Epidermal melanocyte (primary cell): Measurements from ENCODE around the gene PTPRE.

Experiments used
- DNase-seq: peaks from one replicate; pipeline ENCODE4 v3.0.0; 2011; ENCODE audit warnings: low spot score; ENCODE audit not compliant: insufficient read length

PTPRE gene

DNA sequence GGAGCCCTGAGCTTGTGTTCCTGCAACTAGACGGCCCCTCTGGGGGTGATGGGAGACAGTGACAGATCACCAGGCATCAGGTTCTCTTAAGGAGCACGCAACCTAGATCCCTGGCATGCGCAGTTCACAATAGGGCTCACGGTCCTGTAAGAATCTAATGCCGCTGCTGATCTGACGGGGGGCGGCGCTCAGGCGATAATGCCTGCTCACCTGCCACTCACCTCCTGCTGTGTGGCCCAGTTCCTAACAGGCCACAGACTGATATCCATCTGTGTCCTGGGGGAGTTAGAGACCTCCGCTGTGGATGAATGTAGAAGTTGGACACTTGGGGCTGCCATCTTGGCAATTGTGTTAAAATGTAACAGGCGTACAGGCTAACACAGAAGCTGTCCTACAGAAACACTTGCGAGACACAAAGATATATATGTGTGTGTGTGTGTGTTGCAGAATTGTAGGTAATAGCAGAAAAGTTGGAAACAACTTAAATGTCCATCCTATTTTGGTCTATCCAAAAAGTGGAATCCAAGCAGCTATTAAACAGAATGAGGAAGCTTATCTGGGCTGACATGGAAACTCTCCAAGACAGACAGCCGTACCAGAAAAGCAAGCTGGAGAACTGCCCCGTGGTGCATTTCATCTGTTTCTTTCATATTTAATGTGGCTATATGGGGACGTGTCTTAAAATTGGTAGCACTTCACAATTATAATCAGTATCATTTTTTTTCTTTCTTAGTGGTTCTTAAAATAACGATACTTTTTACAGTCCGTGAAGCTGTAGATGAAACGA is 136.5 kb downstream of the PTPRE start:
- DNase-seq = no peak

DNA sequence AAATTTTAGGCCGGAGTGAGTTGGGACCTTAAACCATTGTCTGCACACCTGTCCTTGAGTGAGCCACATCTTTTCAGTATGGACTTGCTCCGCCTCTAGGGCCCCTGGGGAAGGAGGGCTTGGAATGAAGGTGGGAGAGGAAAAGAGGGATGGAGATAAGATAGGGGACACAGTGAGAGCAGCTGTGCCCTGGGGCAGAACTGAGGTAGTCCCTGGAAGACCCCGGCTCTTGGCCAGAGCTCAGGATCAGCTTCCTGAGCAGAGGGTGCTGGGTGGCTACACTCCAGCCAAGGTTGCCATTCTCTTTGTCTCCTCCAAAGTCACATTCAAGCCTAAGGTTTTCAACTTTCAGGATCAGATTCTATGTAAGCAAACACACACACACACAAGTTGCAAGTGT is 137.3 kb downstream of the PTPRE start:
- DNase-seq = no peak

- no peak for DNase-seq
These were observed 138.3 kb downstream of the PTPRE start for GRCh38 chr10:128044961-128045832.

GRCh38 chr10:128045833-128046120 is 138.9 kb downstream of the PTPRE start:
- DNase-seq = no peak

GRCh38 chr10:128046156-128046952 is 139.5 kb downstream of the PTPRE start:
- no peak for DNase-seq

DNA sequence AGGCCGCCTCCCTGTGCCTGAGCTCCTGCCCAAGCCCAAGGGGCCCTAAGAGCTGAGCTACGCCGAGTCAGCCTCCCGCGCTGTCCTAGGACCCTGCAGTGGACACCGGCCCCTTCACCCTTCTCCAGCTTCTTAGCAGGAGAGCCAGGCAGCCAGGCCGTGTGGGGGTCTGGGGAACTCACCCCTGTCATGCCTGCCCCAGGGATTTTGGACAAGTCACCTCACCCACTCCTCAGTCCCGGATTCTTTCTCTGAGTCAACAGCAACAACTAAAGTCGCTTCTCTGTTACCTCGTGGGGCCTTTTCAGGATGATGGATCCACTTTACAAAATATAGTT is 140.0 kb downstream of the PTPRE start:
- no peak for DNase-seq

DNA sequence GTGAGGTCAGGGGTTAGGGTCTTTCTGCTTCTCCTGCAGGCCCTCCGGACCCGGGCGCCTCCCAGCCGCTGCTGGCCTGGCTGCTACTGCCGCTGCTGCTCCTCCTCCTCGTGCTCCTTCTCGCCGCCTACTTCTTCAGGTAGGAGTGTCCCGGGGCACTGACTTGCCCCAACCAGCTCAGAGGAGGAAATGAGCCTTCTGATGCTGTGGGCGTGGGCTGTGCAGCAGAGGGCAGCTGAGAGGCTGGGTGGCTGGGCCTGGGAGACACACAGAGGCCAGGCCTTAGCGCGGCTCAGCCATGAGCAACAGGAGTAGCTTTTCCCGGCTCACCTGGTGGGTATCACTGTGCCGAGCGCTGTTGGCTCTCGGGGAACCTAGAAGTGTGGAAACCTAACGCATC is 140.4 kb downstream of the PTPRE start:
- no peak for DNase-seq

DNA sequence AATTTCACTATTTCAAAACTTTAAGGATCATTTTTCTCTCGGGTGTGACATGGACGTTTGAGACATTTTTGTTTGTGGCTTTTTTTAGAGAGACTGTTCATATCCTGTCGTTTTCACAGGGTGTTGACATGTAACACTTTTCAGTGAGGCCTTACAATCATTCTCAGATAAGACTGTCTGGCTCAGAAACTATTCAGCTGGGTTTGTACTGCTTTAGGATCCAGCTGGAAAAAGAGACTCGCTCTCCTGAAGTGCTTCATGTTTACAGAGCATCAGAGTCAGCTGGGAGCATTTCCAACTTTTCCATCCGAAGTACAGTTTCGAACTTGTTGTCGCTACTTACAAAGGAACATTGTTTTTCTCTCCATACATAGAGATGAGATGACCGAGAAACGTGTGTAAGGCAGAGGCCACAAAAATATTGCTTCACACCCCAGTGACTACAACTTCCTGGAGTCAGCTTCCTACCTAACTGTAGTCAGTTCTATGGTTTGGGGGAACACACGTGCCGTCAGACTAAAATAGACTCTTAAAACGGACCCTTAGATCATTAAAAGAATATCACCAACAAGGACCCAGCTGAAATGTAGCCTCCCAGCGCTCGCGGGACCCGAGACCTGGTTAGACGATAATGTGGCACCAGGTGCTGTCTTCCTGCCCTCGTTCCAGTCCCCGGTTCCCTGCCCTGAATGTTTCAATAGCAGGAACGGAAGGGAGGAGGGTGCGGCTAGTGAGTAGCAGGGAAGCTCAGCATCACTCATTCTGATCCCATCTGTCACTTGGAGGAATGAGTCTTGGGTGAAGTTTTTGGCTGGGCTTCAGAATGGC is 141.3 kb downstream of the PTPRE start:
- DNase-seq = no peak

DNA sequence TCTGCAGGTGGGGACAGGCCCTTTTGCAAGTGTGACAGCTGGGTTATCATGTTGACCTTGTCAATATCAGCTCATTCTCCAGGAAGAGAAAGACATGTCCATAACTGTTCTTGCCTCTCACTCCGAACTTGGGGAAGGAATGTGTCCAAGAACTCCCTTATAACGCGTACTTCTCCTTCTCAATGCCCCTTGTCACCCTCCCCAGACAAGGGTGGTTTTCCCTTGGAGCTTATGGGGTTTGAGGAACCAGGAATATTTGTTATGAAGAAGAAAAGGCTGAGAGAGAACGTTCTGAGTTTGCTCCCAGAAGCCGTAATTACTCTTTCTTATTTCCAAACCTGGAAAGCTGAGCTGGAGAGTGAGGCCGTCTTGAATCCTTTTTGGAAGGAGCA is 141.9 kb downstream of the PTPRE start:
- DNase-seq = no peak

- DNase-seq = no peak
These were observed 142.6 kb downstream of the PTPRE start for GRCh38 chr10:128049226-128050120.

GRCh38 chr10:128050121-128050516 is 143.2 kb downstream of the PTPRE start:
- no peak for DNase-seq

- no peak for DNase-seq
These were observed 144.0 kb downstream of the PTPRE start for GRCh38 chr10:128050936-128051335.

GRCh38 chr10:128051548-128051947 is 144.6 kb downstream of the PTPRE start:
- no peak for DNase-seq

DNA sequence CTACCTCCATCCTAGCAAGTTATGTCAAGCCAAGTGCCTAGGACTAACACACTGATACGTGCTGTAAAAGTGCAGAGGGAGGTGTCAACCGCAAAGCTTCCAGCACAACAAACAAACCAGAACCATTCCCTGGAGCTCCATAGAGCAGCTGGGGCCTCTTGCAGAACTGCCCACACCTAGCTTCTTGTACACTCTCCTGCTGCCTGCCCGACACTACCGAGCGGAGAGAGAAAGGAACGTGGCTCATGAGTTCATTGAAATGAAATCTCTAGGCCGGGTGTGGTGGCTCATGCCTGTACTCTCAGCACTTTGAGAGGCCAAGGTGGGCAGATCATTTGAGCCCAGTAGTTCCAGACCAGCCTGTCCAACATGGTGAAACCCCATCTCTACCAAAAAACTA is 145.8 kb downstream of the PTPRE start:
- DNase-seq = no peak

DNA sequence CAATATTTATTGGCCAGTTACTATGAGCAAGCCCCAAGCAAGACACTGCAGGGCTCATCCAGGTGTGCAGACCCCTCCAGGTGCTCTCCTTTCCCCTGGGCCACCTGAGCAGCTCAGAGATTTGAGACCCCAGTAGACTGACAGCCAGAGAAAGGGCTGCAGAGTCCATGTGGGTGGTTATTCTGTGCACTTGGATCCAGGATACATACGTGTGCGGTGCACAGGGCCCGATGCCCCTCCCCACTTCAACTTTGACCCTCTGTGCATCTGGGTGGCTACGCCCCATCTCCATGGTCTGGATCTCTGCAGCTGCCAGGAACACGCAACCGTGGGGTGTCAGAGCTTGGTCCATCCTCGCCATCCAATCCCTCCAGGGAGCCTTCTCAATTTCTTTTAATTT is 146.5 kb downstream of the PTPRE start:
- DNase-seq = no peak

- DNase-seq = no peak
These were observed 147.5 kb downstream of the PTPRE start for GRCh38 chr10:128054163-128054970.

DNA sequence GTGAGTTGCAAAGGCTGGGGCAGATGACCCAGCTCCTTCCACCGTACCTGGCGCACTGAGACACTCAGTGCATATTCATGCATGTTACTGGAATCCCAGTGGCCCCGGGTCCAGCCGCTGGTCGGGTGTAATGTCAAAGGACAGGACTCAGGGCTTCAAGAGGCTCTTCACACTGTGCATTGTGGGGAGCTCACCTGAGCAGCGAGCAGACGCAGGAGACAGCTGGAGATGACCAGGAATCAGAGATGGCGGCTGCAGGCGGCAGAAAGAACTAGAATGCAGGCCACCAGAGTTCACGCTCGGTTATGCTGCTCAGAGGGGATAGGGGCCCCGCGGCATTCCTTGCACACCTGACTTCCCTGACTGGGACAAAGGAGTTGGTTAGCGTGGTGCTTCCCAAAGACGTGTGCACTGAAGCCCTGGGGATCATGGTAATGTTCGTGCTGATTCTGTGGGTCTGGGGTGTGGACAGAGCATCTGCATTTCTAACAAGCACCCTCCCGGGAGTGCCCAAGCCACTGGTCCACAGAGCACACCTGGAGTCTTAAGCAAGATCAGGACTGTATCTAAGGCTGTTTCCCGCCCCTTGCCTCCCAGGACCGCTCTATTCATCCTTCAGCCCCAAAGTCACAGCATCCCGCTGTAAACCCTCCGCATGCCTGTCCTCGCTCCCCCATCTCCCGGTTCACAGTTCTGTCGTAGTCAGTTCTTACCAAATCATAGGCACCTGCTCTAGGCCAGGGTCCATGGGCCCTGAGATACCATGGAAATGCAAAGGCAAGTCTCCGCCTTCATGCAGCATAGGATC is 148.4 kb downstream of the PTPRE start:
- DNase-seq = no peak

- DNase-seq = no peak
These were observed 149.6 kb downstream of the PTPRE start for GRCh38 chr10:128056303-128057050.
